Mucosa of descending colon (tissue), 3 donors: ENCODE data around the gene NMRAL1. TPM values are rescaled to one million over a fixed set of nuclear protein-coding genes. Genes with fewer than 3 reads are reported as not detected.

Source experiments
- ATAC-seq: fragments of 200-7000 bp; cut with Tn5 transposase; one replicate; pipeline ENCODE4 v1.9.1; 2020; ENCODE audit warnings: mild to moderate bottlenecking, moderate library complexity
- DNase-seq, 3 donors: peaks; one replicate each; pipeline ENCODE4 v3.0.0-alpha.2; 2020
- H3K36me3 ChIP-seq: fragments of 200-600 bp; one replicate; pipeline ENCODE4 v1.8.0; 2021; ENCODE audit warnings: low read depth, mild to moderate bottlenecking
- H3K4me1 ChIP-seq: fragments of 200-600 bp; one replicate; pipeline ENCODE4 v1.8.0; 2021; ENCODE audit warnings: low read depth, mild to moderate bottlenecking
- H3K4me3 ChIP-seq: fragments of 200-600 bp; one replicate; pipeline ENCODE4 v1.8.0; 2021; ENCODE audit warnings: mild to moderate bottlenecking
- H3K9me3 ChIP-seq: fragments of 200-600 bp; one replicate; pipeline ENCODE4 v1.8.0; 2021; ENCODE audit warnings: mild to moderate bottlenecking
- intact Hi-C, 2 donors: fragments of 100-400 bp; cut with DNase I in 1 of 2; cut with micrococcal nuclease in 1 of 2; formaldehyde crosslinking; loops; one replicate each; pipeline versions ENCODE4 v1.11.0 to v1.11.1; 2022; cut with DNase I, micrococcal nuclease
- total RNA-seq, 3 donors: library from RNA; stranded (reverse); fragmentation: NEBNext Ultra II Directional in 2 of 3; extraction: Animal tissue kit (Norgen Biotek cat#: 25700) in 2 of 3; gene quantifications; one replicate each; pipeline versions ENCODE4 v1.2.1 to v1.2.4, GENCODE V29; 2021 to 2023
- TF ChIP-seq, protein P1 (sequence below): fragments of 200-600 bp; IDR thresholded peaks from one replicate; pipeline ENCODE4 v1.8.0; 2022; ENCODE audit warnings: antibody characterized with exemption, mild to moderate bottlenecking
- donor health status: DM: no; HTN: no; CAD: no; lungs with moderate emphysema.
- donor health status: DM: no; HTN: no; CAD: no.
- donor health status: DM: no; HTN: yes; CAD: no.

Gene NMRAL1
- total RNA-seq, 3 donors from 2014 or later = 32.4 to 48.9 (median 38.4) TPM

DNA sequence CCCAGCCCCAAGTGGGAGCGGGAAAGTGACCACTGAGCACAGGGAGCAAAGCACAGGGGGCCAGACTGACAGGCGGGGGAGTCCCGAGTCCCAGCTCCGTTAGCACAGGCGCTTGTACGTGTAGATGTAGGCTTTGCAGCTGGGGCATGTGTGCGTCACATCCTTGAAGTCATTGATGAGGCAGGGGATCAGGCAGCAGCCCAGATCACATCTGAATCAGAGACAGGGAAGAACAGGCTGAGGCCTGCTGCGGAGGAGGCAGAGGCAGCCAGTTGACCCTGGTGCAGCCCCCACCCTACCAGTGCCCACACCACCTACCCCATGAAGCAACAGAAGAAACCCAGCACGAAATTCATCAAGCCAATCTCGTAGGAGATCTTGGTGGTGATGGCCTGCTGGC lies 38.0 kb upstream of the NMRAL1 start:
- TF ChIP-seq, protein P1, sequence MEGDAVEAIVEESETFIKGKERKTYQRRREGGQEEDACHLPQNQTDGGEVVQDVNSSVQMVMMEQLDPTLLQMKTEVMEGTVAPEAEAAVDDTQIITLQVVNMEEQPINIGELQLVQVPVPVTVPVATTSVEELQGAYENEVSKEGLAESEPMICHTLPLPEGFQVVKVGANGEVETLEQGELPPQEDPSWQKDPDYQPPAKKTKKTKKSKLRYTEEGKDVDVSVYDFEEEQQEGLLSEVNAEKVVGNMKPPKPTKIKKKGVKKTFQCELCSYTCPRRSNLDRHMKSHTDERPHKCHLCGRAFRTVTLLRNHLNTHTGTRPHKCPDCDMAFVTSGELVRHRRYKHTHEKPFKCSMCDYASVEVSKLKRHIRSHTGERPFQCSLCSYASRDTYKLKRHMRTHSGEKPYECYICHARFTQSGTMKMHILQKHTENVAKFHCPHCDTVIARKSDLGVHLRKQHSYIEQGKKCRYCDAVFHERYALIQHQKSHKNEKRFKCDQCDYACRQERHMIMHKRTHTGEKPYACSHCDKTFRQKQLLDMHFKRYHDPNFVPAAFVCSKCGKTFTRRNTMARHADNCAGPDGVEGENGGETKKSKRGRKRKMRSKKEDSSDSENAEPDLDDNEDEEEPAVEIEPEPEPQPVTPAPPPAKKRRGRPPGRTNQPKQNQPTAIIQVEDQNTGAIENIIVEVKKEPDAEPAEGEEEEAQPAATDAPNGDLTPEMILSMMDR = no peak
- peaks cover 4% of the 10 kb centered on the region for H3K36me3 ChIP-seq
- no peaks in the 10 kb centered on the region for H3K9me3 ChIP-seq
- intact Hi-C loops = no loop called here
- DNase-seq (peak in 1 of 3 donors; percentile 44), ATAC-seq (no peak)
- H3K4me3 ChIP-seq = no peak overlapping the region
- peaks cover 7% of the 10 kb centered on the region for H3K4me1 ChIP-seq

DNA sequence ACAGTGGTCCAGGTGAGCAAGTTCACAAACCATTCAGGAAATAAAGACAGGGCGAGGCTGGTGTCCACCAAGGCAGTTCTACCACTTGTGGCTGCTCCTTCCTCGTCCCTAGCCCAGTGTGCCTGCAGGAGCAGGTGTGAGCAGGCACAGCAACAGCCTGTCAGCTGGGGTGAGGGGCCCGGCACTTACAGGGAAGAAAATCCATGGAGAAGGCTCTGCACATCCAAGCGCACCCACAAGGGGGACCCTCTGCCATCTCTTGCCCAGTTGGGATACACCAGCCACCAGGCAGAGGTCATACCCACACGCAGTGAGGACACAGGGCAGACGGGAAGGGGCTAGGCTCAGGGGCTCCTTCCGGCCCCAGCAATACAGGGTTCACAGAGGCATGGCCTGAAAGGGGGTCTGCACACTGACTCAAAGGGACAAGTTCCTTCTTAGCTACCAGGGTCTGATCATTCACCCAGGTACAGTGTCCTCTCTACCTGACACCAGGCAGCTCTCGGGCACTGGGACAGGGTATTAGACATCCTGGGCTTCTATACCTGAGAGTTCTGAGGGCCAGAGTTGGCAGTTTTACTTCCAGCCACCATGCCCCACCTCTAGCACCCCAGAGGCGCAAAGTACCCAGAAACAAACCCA lies 37.1 kb upstream of the NMRAL1 start:
- intact Hi-C loops = no loop called here
- ATAC-seq (peak; percentile 80), DNase-seq (peak; percentile 73 to 77 (median 74))
- peaks cover 9% of the 10 kb centered on the region for H3K36me3 ChIP-seq
- no peak overlapping the region for H3K4me3 ChIP-seq
- peaks cover 7% of the 10 kb centered on the region for H3K4me1 ChIP-seq
- no peaks in the 10 kb centered on the region for H3K9me3 ChIP-seq
- TF ChIP-seq, protein P1 = peak; percentile 12

DNA sequence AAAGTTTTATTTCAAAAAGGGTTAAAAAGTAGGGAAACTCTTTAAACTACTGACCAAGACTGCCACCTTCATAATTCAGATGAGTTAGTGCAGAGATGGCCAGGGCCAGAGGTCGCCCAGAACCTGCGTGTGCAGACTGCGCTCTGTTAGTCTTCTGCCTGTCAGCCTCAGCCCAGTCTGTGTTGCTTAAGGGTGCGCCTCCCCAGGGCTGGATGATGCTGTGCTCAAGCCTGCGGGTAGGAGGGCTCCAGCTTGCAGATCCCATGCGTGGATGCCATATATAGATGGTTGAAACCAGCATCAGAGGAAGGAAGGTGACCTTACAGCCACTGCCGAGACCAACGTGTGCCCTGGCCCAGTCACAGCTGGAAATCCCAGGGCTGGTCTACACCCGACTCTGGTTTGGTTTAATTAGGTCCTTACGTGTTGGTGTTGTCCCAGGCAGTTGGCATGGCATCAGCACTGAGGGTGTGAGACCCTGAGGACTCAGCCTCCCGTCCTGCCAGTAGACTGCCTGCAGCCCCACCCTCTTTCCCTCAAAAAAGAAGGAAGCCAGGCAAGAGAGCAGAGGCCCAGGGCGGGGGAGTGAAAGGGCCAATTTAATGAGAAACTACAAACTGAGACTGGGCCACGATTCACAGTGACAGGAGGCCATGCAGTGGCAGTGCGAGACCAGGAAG lies 36.5 kb upstream of the NMRAL1 start:
- H3K4me3 ChIP-seq = no peak overlapping the region
- H3K36me3 ChIP-seq = peaks cover 9% of the 10 kb centered on the region
- H3K9me3 ChIP-seq = no peaks in the 10 kb centered on the region
- DNase-seq (no peak), ATAC-seq (no peak)
- TF ChIP-seq, protein P1 = no peak
- peaks cover 7% of the 10 kb centered on the region for H3K4me1 ChIP-seq
- intact Hi-C loops = no loop called here

DNA sequence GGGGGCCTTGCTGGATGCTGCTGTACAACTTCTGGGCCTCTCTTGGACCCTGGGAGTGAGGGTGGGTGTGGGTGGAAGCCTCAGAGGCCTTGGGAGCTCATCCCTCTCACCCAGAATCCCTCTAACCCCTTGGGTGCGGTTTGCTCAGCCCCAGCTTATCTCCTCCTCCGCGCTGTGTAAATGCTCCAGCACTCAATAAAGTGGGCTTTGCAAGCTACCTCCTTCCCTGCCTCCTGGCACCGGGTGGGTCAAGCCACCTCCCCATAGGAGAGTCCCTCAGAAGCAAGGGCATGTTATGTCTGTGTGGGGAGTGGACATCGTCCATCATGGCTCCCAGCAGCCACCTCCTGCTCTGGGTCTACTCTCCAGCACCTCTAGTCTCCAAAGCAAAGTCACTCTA lies 35.7 kb upstream of the NMRAL1 start:
- Histone ChIP-seq H3K4me3 (no peak overlapping the region), H3K4me1 (peaks cover 7% of the 10 kb centered on the region), H3K36me3 (peaks cover 9% of the 10 kb centered on the region), H3K9me3 (no peaks in the 10 kb centered on the region)
- ATAC-seq = no peak
- DNase-seq = no peak
- TF ChIP-seq, protein P1 = no peak
- intact Hi-C loops = no loop called here

DNA sequence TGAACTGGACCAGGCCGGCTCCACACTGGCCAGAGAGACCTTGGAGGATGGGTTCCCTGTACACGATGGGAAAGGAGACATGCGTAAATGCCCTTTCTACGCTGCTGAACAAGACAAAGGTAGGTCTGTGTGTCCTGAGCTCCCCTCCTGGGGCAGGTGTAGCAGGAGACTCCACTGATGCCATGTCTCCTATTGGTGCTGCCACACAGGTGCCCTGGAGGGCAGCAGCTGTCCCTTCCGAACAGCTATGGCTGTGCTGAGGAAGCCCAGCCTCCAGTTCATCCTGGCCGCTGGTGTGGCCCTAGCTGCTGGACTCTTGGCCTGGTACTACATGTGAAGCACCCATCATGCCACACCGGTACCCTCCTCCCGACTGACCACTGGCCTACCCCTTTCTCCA lies 35.0 kb upstream of the NMRAL1 start:
- ATAC-seq = no peak
- Histone ChIP-seq H3K4me3 (no peak overlapping the region), H3K36me3 (peaks cover 9% of the 10 kb centered on the region), H3K9me3 (no peaks in the 10 kb centered on the region), H3K4me1 (peaks cover 7% of the 10 kb centered on the region)
- DNase-seq = no peak
- intact Hi-C loops = loop anchor here in 1 of 2 donors (5.0 kb wide), 1 partner anchor 38 kb away; no protein-coding TSS in a partner anchor
- TF ChIP-seq, protein P1 = no peak
